ENCODE results near the gene TGFBR3.

TGFBR3 gene

DNA sequence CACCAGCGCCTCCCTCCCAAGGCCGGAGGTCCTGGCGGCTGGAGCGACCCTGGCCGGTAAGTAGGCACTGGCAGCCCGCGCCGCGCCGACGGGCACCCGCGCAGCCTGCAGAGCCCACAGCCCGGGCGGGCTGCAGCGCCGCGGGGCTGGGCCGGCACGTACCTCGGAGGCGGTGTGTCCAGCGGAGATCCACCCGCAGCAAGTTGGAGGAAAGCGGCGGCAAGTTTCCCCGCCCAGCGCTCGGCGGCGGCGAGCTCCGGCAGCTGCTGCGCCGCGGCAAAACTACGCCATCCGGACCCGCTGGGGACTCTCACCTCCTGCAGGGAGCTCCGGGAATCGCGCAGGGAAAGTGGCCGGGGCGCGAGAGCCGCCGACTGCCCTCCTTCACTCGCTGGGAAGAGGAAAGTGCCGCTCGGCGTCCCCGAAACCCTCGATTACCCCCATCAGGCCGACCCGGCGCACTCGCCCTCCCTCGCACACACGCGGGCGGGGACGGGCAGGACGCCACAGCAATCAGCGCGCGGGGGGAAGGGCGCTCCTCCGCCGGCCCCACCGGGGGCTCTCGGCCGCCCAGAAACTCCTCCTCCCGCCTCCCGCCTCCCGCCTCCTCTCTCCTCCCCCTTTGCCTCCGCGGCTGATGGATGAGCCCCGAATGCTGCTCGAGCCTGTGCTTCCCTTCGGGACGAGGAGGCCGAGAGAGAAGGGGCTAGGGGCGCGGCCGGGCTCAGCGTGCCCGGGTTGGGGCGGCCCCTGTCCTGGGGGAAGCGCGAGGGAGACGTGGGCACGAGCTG is at the start of gene TGFBR3:
Gene TGFBR3, minus strand, starts transcription at position 436 of the 791 bp plus-strand sequence. CDS start 24,620 bp downstream, outside the sequence.
- DNase-seq, result peak; percentile 58

DNA sequence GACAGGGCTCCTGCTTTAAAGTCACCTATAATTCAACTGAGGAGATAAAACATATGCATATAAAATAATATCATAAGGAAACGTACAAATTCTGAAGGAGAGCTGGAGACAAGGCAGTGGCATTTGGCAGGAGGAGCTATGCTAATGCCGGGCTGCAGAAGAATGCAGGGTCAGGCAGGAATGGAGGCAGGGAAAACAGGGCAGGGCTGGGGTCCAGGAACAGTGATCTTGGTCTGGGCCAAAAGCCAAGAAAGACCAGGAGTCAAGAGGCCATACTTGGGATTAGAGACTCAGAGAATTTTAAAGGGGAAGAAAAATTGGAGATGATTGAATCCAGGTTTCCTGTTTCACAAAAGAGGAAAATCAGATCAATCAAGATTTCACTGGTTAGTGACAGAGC is 43.3 kb upstream of the TGFBR3 start:
- DNase-seq, result no peak

DNA sequence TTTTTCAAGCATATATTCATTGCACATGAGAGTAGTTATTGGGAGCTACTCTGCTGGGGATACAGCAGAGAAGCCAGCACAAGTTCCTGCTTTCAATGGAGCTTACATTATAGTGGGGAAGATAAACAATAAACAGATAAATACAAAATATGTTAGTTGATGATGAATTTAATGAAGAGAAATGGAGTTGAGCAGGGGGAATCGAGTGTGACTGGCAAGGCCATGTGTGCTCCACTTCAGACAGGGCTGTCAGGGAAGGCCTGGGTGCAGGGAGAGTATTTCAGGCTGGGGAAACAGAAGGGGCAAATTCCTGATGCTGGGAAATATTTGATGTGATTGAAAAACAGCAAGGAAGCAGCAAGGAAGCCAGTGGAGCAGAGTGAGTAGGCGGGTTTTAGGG is 42.1 kb upstream of the TGFBR3 start:
- DNase-seq, result no peak

DNA sequence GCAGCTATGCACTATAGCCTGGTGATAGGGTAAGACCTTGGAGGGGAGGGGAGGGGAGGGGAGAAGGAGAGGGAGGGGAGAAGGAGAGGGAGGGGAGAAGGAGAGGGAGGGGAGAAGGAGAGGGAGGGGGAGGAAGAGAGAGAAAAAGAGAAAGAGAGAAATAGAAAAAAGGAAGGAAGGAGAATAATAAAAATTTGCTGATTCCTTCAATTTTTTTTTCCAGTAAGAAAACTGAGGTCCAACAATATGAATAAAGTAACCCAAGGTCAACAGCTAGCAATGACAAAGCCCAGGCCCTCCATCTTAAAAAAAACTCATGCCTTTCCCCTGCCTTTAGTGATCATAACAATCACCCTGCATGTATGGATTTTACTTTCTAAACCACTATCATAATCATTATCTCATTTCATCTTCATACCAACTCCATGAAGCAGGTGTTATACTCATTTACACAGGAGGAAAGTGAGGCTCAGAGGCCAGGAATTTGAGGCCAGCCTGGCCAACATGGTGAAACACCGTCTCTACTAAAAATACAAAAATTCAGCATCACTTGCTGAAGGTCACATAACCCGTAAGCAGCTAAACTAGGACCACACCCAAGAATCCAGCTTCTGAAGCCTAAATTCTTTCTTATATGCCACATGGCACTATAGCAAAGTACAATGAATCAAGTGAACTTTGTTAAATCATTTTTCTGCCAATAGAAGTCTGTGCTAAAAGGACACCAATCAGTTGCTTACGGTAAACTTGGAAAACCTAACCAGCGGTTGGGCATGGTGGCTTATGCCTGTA is 39.9 kb upstream of the TGFBR3 start:
- no peak for DNase-seq

DNA sequence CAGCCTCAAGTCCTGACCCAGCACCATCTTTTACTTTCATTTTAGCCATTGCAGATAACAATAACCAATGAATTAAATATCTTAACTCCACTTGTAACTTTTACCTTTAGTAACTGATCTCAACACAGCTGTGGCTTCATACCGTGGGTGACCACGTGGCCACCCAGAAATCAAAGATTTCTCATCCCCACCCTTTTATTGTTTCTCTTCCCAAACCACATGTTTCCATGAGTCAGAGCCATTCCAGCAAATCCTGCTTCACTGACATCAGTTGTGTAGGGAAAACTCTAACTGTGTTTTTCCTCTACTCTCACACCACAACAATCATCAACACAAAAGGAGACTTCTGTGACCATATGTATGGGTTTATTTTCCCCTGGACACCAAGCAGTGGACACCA is 38.2 kb upstream of the TGFBR3 start:
- no peak for DNase-seq

DNA sequence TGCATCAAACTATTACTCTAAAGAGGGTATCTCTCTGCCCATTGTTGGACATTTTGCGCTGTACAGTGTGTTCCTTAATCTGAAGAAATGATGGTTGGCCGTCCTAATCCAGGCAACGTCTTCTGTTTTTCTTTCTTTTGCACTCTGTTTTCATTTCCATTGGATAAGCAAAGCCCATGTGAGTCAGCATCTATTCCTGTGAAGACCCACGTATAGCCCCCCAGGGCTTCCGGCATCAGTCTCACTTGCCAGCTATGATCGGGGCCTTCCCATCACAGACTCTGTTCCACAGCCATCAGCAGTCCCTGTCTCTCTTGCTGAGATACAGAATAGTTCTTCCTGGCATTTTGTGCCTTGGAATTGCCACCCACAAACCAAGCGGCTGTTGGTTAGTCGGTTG is 34.0 kb upstream of the TGFBR3 start:
- DNase-seq, result no peak

DNA sequence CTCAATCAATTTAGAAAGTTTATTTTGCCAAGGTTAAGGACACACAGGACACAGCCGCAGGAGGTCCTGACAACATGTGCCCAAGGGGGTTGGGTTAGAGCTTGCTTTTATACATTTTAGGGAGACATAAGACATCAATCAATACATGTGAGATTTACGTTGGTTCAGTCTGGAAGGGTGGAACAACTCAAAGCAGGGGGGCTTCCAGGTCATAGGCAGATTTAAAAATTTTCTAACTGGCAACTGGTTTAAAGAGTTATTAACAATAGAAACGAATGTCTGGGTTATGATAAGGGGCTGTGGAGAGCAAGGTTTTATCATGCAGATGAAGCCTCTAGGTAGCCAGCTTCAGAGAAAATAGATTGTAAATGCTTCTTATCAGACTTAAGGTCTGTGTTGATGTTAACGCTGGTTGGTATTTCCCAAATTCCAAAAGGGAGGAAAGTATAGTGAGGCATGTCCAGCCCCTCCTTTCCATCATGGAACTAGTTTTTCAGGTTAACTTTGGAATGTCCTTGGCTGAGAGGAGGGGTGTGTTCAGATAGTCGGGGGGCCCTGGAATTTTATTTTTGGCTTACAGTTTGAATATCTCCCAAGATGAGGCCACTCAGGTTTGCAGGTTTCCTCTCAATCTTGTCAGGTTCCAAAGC is 31.0 kb upstream of the TGFBR3 start:
- no peak for DNase-seq

DNA sequence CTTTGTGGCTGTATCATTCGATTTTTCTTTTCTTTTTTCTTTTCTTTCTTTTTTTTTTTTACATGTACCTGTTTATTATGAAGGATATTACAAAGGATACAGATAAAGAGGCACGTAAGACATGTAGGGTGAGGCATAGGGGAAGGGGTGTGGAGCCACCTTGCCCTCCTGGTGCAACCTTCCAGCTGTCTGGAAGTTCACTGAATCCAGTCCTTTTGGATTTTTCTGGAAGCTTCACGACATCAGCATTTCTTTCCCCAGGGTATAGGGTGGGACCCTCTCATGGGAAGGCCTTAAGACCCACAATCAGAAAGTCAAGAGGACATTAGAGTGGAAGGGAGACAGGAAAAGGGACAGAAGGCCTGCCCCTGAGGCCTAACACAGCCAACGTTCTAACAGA is 30.1 kb upstream of the TGFBR3 start:
- no peak for DNase-seq

DNA sequence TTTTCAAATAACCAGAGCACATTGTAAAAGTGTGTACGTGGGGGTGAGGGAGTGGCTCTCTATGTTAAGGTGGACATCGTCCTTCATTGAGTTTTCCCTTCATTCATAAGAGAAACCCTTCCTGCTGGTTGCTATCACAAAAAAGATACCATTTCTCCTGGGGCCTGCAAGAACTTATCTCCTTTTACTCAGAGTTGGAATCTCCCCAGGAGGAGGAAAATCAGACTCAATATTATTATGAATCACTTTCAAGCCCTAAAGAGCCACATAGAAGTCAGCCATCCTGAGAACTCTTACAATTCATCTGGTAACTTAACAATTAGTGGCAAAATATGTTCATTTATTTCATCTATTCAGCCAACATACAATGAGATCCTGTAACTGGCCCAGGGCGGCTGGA is 27.1 kb upstream of the TGFBR3 start:
- no peak for DNase-seq

DNA sequence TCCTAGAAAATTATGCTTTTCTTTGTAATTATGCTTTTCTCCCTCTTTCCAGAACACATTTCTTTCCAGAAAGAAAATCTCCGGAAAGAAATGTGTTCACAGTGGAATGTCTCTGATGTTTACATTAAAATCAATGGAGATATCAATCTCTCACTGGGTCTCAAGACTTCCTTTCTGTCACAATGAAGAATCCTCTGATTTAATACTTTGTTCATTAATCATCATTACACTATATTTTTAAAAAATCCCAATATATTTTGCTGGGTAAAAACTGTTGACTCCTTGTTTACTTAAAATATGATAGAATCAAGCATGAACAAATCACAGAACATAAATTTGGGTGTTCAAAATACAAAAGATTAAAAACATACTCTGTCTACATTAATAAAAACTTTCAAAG is 26.3 kb upstream of the TGFBR3 start:
- no peak for DNase-seq

DNA sequence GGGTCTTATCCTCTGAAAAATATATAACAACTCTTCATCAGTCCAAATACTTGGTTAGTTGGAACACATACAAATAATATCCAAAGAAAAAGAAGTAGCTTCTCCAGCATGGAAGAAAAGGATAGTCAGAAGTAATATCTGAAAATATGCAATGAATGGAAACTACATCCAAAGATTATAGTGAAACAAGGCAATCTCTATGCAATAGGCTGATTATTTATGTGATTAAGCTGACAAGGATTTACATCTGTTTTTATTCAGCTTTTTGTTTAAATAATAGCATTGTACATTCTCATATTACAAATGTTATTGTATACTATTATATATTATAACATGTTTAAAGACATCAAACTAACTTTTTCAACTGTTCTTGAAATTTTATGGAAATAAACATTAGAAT is 15.3 kb upstream of the TGFBR3 start:
- DNase-seq, result no peak

DNA sequence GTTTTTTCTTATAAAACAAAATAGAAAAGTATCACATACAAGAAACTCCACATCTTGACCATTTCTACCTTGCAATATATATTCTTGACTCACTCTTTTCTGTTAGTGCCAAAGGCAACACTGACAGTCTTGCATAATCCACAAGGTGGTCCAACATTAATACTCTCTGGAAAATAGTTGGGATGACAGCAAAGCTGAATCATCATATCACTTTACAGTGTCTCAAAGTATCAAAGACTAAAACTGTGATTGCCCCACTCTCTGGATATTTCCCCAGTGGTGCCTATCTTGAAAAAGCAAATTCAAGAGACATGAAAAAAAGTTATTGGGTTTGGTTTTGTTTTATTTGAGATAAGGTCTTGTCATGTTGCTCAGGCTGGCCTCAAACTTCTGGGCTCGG is 14.6 kb upstream of the TGFBR3 start:
- DNase-seq, result no peak

DNA sequence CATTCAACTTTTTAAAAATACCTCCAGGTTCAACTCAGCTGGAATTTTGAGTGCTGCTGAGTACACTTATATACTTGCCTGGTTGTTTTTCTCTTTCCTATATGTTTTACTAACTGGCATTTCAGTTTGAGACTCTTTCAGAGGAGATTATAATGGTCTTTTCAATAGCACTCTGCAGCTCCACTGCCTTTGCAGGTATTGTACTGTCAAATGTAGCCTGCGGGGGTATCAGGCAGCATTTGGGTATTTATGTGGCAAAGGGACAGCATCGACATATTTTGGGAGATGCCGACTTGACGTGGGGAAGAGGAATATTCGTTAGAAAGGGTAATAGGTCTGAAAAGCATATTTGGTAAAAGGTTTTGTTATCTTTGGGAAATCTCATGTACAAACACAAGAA is 11.1 kb upstream of the TGFBR3 start:
- no peak for DNase-seq

DNA sequence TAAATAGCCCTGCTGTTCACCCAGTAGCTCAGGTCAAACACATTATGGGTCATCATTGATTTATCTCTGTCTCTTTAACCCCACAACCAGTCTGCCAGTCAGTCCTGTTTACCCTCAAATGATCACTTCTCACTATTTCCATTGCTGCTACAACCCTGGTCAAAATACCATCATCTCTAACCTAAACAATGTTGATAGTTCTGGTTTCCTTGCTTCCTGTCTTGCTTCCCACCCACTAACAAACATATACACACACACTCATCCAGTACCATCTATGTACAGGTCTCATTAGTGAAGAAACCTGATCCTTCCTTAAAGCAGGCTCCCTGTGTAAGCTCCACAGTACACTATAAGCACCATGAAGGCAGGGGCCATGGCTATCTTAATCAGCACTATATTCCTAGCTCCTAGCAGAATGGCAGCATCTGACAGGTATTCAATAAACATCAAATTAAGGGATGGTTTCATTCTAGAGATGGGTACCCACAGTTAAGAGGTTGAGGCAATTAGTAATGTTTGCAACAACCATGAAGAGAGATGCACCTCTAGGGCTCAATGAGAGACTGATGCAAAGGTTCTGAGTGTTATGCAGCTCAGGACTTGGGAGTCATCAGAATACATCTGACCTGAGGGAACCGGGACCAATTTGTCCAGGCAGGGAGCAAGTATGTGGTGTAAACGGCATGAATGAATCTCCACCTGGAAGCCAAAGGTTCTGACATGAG is 10.0 kb upstream of the TGFBR3 start:
- DNase-seq, result no peak

DNA sequence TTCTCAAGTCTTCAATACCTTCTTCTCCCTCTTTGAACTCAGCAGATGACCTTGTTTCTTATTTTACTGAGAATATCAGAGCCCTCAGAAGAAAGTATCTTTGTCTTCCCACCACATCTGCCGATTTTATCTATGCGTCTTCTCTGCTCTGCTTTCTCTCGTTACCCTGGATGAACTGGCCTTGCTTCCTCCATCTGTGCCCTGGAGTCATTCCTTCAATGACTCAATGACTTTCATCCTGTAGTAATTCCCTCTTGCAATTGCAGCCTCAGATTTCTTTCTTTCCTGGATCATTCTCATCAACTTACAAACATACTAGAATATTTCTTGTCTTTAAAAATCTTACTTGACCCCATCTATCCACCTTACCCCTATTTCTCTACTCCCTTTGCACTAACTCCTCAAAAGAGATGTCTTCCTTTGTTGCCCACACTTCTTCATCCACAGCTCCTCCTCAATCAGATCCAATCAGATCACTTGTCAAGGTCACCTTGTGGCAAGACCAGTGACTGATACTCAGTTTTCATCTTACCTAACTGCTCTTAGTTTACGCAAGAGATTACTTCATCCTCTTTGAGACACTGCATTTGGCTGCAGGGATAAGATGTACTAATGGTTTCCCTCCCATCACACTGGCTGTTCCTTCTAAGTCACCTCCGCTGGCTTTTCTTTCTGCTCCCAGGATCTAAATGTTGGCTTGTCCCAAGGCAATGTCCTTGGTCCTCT is 8.2 kb upstream of the TGFBR3 start:
- DNase-seq, result peak; percentile 16

DNA sequence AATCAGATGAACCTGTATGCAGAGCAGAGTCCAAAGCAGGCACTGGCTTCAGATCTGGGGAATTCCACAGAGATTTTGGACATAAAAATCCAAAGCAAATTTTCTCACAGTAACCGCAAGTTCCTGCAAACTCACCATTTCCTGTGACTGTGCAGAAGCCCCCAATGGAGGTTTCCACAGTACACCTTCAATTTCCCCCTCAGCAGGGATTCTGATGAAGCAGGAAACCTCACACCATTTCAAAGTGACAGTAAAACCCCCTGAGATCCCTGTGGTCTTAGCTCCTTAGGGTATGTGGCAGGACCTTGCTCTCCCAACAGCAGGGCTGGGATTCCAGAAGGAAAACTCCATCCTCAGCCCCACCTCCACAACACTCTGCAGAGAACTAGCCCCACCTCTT is 6.0 kb upstream of the TGFBR3 start:
- DNase-seq, result no peak

DNA sequence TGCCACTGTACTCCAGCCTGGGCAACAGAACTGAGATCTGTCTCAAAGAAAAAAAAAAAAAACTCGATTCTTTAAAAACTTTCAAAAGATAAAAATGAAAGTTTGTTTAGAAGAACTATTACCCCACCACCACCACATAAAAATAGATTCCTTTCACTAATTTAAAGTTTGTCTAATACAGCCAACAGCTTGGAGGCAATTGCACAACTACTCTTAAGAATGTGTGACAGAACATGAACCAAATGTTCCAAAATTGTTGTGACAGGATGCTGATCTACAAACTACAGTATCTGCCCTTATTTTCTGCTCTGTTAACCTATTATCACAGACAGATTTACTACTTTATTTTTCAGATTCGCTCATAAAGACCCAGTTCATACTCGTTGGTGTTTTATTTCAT is 5.5 kb upstream of the TGFBR3 start:
- peak; percentile 11 for DNase-seq

DNA sequence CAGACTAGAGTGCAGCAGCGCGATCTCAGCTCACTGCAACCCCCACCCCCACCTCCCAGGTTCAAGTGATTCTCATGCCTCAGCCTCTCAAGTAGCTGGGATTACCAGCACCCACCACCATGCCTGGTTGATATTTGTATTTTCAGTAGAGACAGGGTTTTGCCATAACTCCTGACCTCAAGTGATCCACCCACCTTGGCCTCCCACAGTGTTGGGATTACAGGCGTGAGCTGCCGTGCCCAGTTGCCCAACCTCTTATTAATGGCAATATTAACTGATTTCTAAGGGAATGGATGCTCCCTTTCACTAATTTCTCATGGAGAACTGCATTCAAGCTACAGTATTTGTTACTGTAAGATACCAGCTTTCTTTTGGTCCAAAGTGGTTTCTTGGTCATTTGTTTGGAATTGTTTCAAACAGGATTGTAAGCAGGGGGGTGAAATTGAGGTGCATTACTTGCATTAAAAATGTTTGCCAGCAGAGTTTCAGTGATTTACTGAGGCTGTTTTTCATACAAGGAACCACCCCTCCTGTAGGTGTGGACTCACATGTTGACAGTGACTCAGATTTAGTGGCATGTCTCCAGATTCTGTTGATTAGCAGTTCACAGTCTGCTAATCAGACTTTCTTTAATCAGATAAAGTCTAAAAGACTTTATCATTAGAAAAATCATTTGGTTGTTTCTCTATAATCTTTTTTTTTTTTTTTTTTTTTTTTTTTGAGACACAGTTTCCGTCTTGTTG is 3.9 kb upstream of the TGFBR3 start:
- DNase-seq, result peak; percentile 34

DNA sequence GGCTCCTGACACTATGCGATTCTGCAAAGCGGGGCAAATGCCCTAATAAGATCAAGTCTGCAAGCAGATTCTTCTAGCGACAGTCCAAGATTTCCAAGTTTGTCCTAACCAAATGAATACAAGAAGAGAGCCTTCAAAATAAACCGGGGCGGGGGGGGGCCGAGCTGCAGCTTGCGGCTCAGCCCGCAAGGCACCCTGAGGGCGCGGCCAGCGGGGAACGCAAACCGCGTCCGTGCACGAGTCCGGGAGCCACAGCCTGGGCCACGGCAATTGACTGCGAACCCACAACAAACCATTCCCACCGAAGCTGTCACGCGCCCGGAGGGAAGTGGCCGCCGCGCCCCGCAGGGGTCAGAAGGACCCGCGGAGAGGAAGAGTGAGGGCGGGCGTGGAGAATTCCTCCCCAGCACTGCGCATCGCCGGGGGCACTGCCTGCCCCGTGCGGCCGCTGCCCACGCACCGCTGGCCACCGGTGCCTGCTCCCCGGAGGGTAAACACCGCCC is 687 bp downstream of the TGFBR3 start:
- DNase-seq, result peak; percentile 5

DNA sequence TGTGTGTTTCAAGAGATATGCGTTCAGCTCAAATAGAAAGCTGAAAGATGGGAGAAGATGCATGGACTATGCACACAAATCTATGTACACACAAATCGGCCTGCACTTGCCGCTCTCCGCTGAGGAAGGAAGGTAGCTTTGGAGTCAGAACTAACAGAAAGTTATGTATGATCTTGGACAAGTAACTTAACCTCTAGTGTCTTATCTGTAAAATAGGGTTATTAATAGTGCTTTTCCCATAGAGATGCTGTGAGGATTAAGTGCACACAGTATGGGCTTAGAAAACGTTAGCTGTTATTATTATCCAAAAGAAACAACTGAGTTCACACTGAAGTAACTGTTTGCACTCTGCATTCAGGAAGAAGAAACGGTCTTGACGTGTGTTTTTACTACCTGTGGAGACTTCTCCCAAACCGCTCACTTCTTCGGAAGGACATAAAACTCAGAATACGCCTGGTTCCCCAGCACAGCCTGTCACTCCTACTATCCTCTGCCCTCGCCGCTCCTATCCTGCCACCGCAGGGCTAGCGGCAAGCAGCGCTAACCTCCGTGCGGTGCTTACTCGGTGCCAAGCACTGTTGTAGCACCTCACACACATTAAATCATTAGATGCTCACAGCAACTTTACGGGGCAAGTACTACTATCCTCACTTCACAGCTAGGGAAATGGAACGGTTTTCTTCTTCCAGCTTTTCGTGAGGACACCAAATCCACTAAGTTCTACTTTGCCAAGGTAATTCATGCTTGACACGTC is 1.3 kb downstream of the TGFBR3 start:
- peak; percentile 21 for DNase-seq

DNA sequence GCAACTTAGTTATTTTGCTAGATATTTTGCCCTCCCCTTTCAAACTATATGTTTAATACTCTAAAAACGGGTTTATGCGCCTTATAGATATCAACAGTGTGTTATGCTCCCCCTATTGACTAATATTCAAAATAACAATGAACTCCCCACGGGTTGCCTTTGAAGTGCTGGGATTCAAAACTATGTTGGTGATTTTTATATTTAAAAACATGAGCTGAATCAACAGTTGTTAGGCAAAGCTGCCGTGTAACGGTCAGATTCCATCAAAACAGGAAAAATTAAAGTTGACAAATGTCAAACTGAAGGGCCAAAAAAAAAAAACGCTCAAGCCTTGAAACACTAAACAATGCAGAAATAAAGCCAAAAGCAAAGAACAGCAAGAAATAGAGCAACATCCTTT is 2.5 kb downstream of the TGFBR3 start:
- DNase-seq, result peak; percentile 65
